BLaER1 treated with 17β-estradiol and CSF1 and Interleukin-3, amounts not matched to agents 10 nM and 100 nM (cell line): ENCODE results near the gene FAM184A.
"Not testable (repeated sequence)": the region's sequence is repeated elsewhere in the genome, so short reads cannot be mapped to it uniquely, and the experiment has no call there.

ENCODE experiments used
- H3K27ac ChIP-seq, 11 experiments: shearing (Covaris generic); formaldehyde crosslinking; 2 replicates each; pipeline ENCODE4 v1.8.1; 2022
- H3K27me3 ChIP-seq, 11 experiments: shearing (Covaris generic); formaldehyde crosslinking; 2 replicates each; pipeline ENCODE4 v1.8.1; 2022
- H3K36me3 ChIP-seq, 11 experiments: shearing (Covaris generic); formaldehyde crosslinking; 2 replicates each; pipeline ENCODE4 v1.8.1; 2022
- H3K4me1 ChIP-seq, 10 experiments: shearing (Covaris generic); formaldehyde crosslinking; 2 replicates each; pipeline ENCODE4 v1.8.1; 2022
- H3K4me2 ChIP-seq, 11 experiments: shearing (Covaris generic); formaldehyde crosslinking; 2 replicates each; pipeline ENCODE4 v1.8.1; 2022
- H3K4me3 ChIP-seq, 10 experiments: shearing (Covaris generic); formaldehyde crosslinking; 2 replicates each; pipeline ENCODE4 v1.8.1; 2022
- H3K9ac ChIP-seq, 11 experiments: shearing (Covaris generic); formaldehyde crosslinking; 2 replicates each; pipeline ENCODE4 v1.8.1; 2022
- H3K9me3 ChIP-seq, 11 experiments: shearing (Covaris generic); formaldehyde crosslinking; replicated peaks in 1 of 11; 2 replicates each; pipeline ENCODE4 v1.8.1; 2022
- H4K20me1 ChIP-seq, 11 experiments: shearing (Covaris generic); formaldehyde crosslinking; 2 replicates each; pipeline ENCODE4 v1.8.1; 2022
- Cebpa-rat ChIP-seq, 11 experiments: shearing (Covaris generic); IDR thresholded peaks; 2 replicates each; pipeline ENCODE4 v1.8.1; 2022

The FAM184A gene

GRCh38 chr6:119012521-119012920 is 65.9 kb downstream of the FAM184A start:
- H3K27ac ChIP-seq: no peak overlapping the region
- H4K20me1 ChIP-seq: no peaks in the 10 kb centered on the region
- no peak overlapping the region for H3K4me2 ChIP-seq
- no peak overlapping the region for H3K4me3 ChIP-seq
- H3K4me1 ChIP-seq: no peaks in the 10 kb centered on the region
- peaks cover 7 to 23% (median 17%) of the 10 kb centered on the region in 11 experiments; a peak in 16 of 22 replicates for H3K9me3 ChIP-seq
- no peaks in the 10 kb centered on the region for H3K36me3 ChIP-seq
- no peak for TF ChIP-seq Cebpa-rat (IDR thresholded peaks at IDR 0.05)
- H3K9ac ChIP-seq: no peak overlapping the region
- H3K27me3 ChIP-seq: no peaks in the 10 kb centered on the region

GRCh38 chr6:119009266-119009665 is 69.2 kb downstream of the FAM184A start:
- not testable (repeated sequence) for H4K20me1 ChIP-seq, H3K4me2 ChIP-seq, H3K4me1 ChIP-seq, H3K36me3 ChIP-seq, H3K9ac ChIP-seq, H3K27ac ChIP-seq, H3K4me3 ChIP-seq, H3K27me3 ChIP-seq
- H3K9me3 ChIP-seq: peaks cover 0 to 17% (median 11%) of the 10 kb centered on the region in 11 experiments; a peak in 11 of 22 replicates

GRCh38 chr6:119006974-119007373 is 71.5 kb downstream of the FAM184A start:
- Histone ChIP-seq H3K4me1 (no peaks in the 10 kb centered on the region), H3K27me3 (no peaks in the 10 kb centered on the region), H3K27ac (no peak overlapping the region), H3K9ac (no peak overlapping the region), H4K20me1 (no peaks in the 10 kb centered on the region), H3K9me3 (peaks cover 0 to 17% (median 11%) of the 10 kb centered on the region in 11 experiments; a peak in 11 of 22 replicates), H3K36me3 (no peaks in the 10 kb centered on the region), H3K4me2 (no peak overlapping the region), H3K4me3 (no peak overlapping the region)
- TF ChIP-seq Cebpa-rat (IDR thresholded peaks at IDR 0.05): no peak

GRCh38 chr6:119002069-119002468 is 76.4 kb downstream of the FAM184A start:
- Histone ChIP-seq H3K27ac (no peak overlapping the region), H3K27me3 (no peaks in the 10 kb centered on the region), H3K9ac (no peak overlapping the region), H3K4me2 (no peak overlapping the region), H4K20me1 (no peaks in the 10 kb centered on the region), H3K4me1 (no peaks in the 10 kb centered on the region; a peak in 2 of 20 replicates), H3K9me3 (no peaks in the 10 kb centered on the region), H3K36me3 (no peaks in the 10 kb centered on the region), H3K4me3 (no peak overlapping the region)
- no peak for TF ChIP-seq Cebpa-rat (IDR thresholded peaks at IDR 0.05)

GRCh38 chr6:118999494-119000040 is 78.9 kb downstream of the FAM184A start:
- no peaks in the 10 kb centered on the region for H4K20me1 ChIP-seq
- H3K36me3 ChIP-seq: no peaks in the 10 kb centered on the region
- H3K4me2 ChIP-seq: no peak overlapping the region
- no peak overlapping the region for H3K27ac ChIP-seq
- no peak overlapping the region for H3K4me3 ChIP-seq
- H3K4me1 ChIP-seq: no peaks in the 10 kb centered on the region; a peak in 2 of 20 replicates
- no peak for TF ChIP-seq Cebpa-rat (IDR thresholded peaks at IDR 0.05)
- H3K27me3 ChIP-seq: no peaks in the 10 kb centered on the region
- no peak overlapping the region for H3K9ac ChIP-seq
- no peaks in the 10 kb centered on the region for H3K9me3 ChIP-seq

- not testable (repeated sequence) for H3K27me3 ChIP-seq, H3K27ac ChIP-seq, H3K4me1 ChIP-seq, H3K36me3 ChIP-seq, H3K9me3 ChIP-seq, H3K9ac ChIP-seq, H4K20me1 ChIP-seq, H3K4me3 ChIP-seq, H3K4me2 ChIP-seq
- TF ChIP-seq Cebpa-rat (IDR thresholded peaks at IDR 0.05): 0 out of 22 replicates have a peak, but pooled peaks of 1 of the 11 experiments have one; percentile 36
Observed at GRCh38 chr6:118997426-118997825, 81.0 kb downstream of the FAM184A start.

GRCh38 chr6:118996289-118996820 is 82.1 kb downstream of the FAM184A start:
- Histone ChIP-seq H3K27ac (no peak overlapping the region), H4K20me1 (no peaks in the 10 kb centered on the region), H3K9me3 (no peaks in the 10 kb centered on the region), H3K4me1 (no peaks in the 10 kb centered on the region; a peak in 2 of 20 replicates), H3K4me3 (no peak overlapping the region), H3K27me3 (no peaks in the 10 kb centered on the region), H3K36me3 (no peaks in the 10 kb centered on the region), H3K4me2 (no peak overlapping the region), H3K9ac (no peak overlapping the region)
- no peak for TF ChIP-seq Cebpa-rat (IDR thresholded peaks at IDR 0.05)

GRCh38 chr6:118993803-118994251 is 84.6 kb downstream of the FAM184A start:
- Histone ChIP-seq H3K9ac (no peak overlapping the region), H3K9me3 (no peaks in the 10 kb centered on the region), H3K4me3 (no peak overlapping the region), H3K4me2 (no peak overlapping the region), H4K20me1 (no peaks in the 10 kb centered on the region), H3K36me3 (no peaks in the 10 kb centered on the region), H3K27me3 (no peaks in the 10 kb centered on the region), H3K27ac (no peak overlapping the region), H3K4me1 (no peaks in the 10 kb centered on the region; a peak in 2 of 20 replicates)
- TF ChIP-seq Cebpa-rat (IDR thresholded peaks at IDR 0.05): no peak

GRCh38 chr6:118993358-118993757 is 85.1 kb downstream of the FAM184A start:
- no peaks in the 10 kb centered on the region for H3K36me3 ChIP-seq
- no peaks in the 10 kb centered on the region for H3K9me3 ChIP-seq
- H3K27ac ChIP-seq: no peak overlapping the region
- no peak overlapping the region for H3K9ac ChIP-seq
- H4K20me1 ChIP-seq: no peaks in the 10 kb centered on the region
- no peak for TF ChIP-seq Cebpa-rat (IDR thresholded peaks at IDR 0.05)
- no peaks in the 10 kb centered on the region for H3K27me3 ChIP-seq
- H3K4me2 ChIP-seq: no peak overlapping the region
- H3K4me3 ChIP-seq: no peak overlapping the region
- H3K4me1 ChIP-seq: no peaks in the 10 kb centered on the region; a peak in 2 of 20 replicates

GRCh38 chr6:118992186-118992795 is 86.2 kb downstream of the FAM184A start:
- Histone ChIP-seq H3K9ac (no peak overlapping the region), H3K4me2 (no peak overlapping the region), H3K4me1 (no peaks in the 10 kb centered on the region; a peak in 1 of 20 replicates), H3K4me3 (no peak overlapping the region), H3K9me3 (no peaks in the 10 kb centered on the region), H3K27ac (no peak overlapping the region), H3K36me3 (no peaks in the 10 kb centered on the region), H3K27me3 (no peaks in the 10 kb centered on the region), H4K20me1 (no peaks in the 10 kb centered on the region)
- TF ChIP-seq Cebpa-rat (IDR thresholded peaks at IDR 0.05): no peak
